Smooth muscle cell (in vitro differentiated cells): Measurements from ENCODE around the gene SVIL. TPM values are rescaled to one million over a fixed set of nuclear protein-coding genes. Genes with fewer than 3 reads are reported as not detected.
A peak's percentile ranks its signal among the peaks of the same experiment; 100 is the strongest.
"Not testable (repeated sequence)": the region's sequence is repeated elsewhere in the genome, so short reads cannot be mapped to it uniquely, and the experiment has no call there.

Experiments used
- DNase-seq: peaks from one replicate; lab custom pipeline; 2025; ENCODE audit not compliant: unreplicated experiment; lab: John Stamatoyannopoulos, UW
- H2AFZ ChIP-seq: fragments of 200-600 bp; sonication (generic); 2 replicates; pipeline ENCODE4 v1.6.0; 2016; ENCODE audit warnings: antibody characterized with exemption, low read depth, mild to moderate bottlenecking
- H3F3A ChIP-seq: fragments of 200-600 bp; sonication (generic); 2 replicates; pipeline ENCODE4 v1.6.0; 2017; ENCODE audit warnings: antibody characterized with exemption, low read depth
- H3K27ac ChIP-seq: fragments of 200-600 bp; sonication (generic); 2 replicates; pipeline ENCODE4 v1.5.1; 2016; ENCODE audit warnings: low read depth, mild to moderate bottlenecking
- H3K27me3 ChIP-seq: fragments of 200-600 bp; sonication (generic); 2 replicates; pipeline ENCODE4 v1.6.1; 2016; ENCODE audit warnings: low read depth, mild to moderate bottlenecking
- H3K36me3 ChIP-seq: fragments of 200-600 bp; sonication (generic); 2 replicates; pipeline ENCODE4 v1.5.1; 2016; ENCODE audit warnings: low read depth
- H3K4me1 ChIP-seq: fragments of 200-600 bp; sonication (generic); 2 replicates; pipeline ENCODE4 v1.5.1; 2016; ENCODE audit warnings: low read depth
- H3K4me2 ChIP-seq: fragments of 200-600 bp; sonication (generic); 2 replicates; pipeline ENCODE4 v1.6.0; 2016; ENCODE audit warnings: mild to moderate bottlenecking
- H3K4me3 ChIP-seq: fragments of 200-600 bp; sonication (generic); 2 replicates; pipeline ENCODE4 v1.5.1; 2016; ENCODE audit warnings: mild to moderate bottlenecking
- H3K79me2 ChIP-seq: fragments of 200-600 bp; sonication (generic); 2 replicates; pipeline ENCODE4 v1.6.0; 2016; ENCODE audit warnings: low read depth, mild to moderate bottlenecking
- H3K9ac ChIP-seq: fragments of 200-600 bp; sonication (generic); 2 replicates; pipeline ENCODE4 v1.6.0; 2016; ENCODE audit warnings: low read depth
- H3K9me3 ChIP-seq: fragments of 200-600 bp; sonication (generic); replicated peaks from 2 replicates; pipeline ENCODE4 v1.5.1; 2016; ENCODE audit warnings: low read depth
- H4K20me1 ChIP-seq: fragments of 200-600 bp; sonication (generic); 2 replicates; pipeline ENCODE4 v1.6.0; 2016; ENCODE audit warnings: low read depth
- WGBS: methylation state at CpG from one replicate; pipeline ENCODE4 v1.1.7; 2016; ENCODE audit warnings: low lambda C conversion rate; 5-methylcytosine and 5-hydroxymethylcytosine counted together
- polyA plus RNA-seq: library from polyadenylated mRNA; unstranded; fragments of >200 nt; fragmentation: Nextera tagmentation; extraction: Ambion mirVana; gene quantifications from 2 replicates; pipeline ENCODE4 v1.2.1, GENCODE V29; 2016
- total RNA-seq: library from RNA; depleted of rRNA; stranded (reverse); fragments of >200 nt; gene quantifications from 2 replicates; pipeline ENCODE4 v1.2.3, GENCODE V29; 2014
- TF ChIP-seq, protein P1 (sequence below): fragments of 200-600 bp; sonication (generic); IDR thresholded peaks from 2 replicates; pipeline ENCODE4 v1.5.1; 2017; ENCODE audit warnings: borderline replicate concordance, mild to moderate bottlenecking, antibody characterized with exemption; ENCODE audit not compliant: insufficient read depth, poor library complexity, severe bottlenecking

SVIL gene
- total and polyA plus RNA-seq, 2 experiments from 2014 or later: 32.5 to 33.0 TPM

GRCh38 chr10:29583674-29584073 is 51.1 kb downstream of the SVIL start:
- peaks cover 5% of the 10 kb centered on the region for H3F3A ChIP-seq
- no peak overlapping the region for H3K4me2 ChIP-seq
- H4K20me1 ChIP-seq: peaks cover 48% of the 10 kb centered on the region
- no peak overlapping the region for H3K4me3 ChIP-seq
- H3K27me3 ChIP-seq: no peaks in the 10 kb centered on the region
- no peaks in the 10 kb centered on the region for H3K36me3 ChIP-seq
- WGBS: 77% methylated on average over 9 of the region's 9 CpGs
- no peaks in the 10 kb centered on the region for H3K9me3 ChIP-seq
- no peak for DNase-seq
- H3K9ac ChIP-seq: no peak overlapping the region
- H2AFZ ChIP-seq: no peak overlapping the region
- TF ChIP-seq, protein P1, sequence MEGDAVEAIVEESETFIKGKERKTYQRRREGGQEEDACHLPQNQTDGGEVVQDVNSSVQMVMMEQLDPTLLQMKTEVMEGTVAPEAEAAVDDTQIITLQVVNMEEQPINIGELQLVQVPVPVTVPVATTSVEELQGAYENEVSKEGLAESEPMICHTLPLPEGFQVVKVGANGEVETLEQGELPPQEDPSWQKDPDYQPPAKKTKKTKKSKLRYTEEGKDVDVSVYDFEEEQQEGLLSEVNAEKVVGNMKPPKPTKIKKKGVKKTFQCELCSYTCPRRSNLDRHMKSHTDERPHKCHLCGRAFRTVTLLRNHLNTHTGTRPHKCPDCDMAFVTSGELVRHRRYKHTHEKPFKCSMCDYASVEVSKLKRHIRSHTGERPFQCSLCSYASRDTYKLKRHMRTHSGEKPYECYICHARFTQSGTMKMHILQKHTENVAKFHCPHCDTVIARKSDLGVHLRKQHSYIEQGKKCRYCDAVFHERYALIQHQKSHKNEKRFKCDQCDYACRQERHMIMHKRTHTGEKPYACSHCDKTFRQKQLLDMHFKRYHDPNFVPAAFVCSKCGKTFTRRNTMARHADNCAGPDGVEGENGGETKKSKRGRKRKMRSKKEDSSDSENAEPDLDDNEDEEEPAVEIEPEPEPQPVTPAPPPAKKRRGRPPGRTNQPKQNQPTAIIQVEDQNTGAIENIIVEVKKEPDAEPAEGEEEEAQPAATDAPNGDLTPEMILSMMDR: no peak
- peak overlapping the region; percentile 66 for H3K27ac ChIP-seq
- H3K79me2 ChIP-seq: peaks cover 13% of the 10 kb centered on the region
- peaks cover 9% of the 10 kb centered on the region for H3K4me1 ChIP-seq

- H3K27me3 ChIP-seq, DNase-seq, H3K36me3 ChIP-seq, H3K4me1 ChIP-seq, H3K9me3 ChIP-seq, H3F3A ChIP-seq, H3K4me3 ChIP-seq, H3K9ac ChIP-seq, H2AFZ ChIP-seq: not testable (repeated sequence)
- H4K20me1 ChIP-seq: peaks cover 44% of the 10 kb centered on the region
- 42% methylated on average over 5 of the region's 5 CpGs for WGBS
- H3K79me2 ChIP-seq: peaks cover 18% of the 10 kb centered on the region
- H3K4me2 ChIP-seq: peak overlapping the region; percentile 48
- H3K27ac ChIP-seq: peak overlapping the region; percentile 66
These were observed 52.0 kb downstream of the SVIL start for GRCh38 chr10:29582769-29583168.

GRCh38 chr10:29579455-29579970 is 55.3 kb downstream of the SVIL start:
- no peak overlapping the region for H2AFZ ChIP-seq
- no peak overlapping the region for H3K4me3 ChIP-seq
- no peak overlapping the region for H3K27ac ChIP-seq
- H3K9me3 ChIP-seq: no peaks in the 10 kb centered on the region
- no peaks in the 10 kb centered on the region for H3K27me3 ChIP-seq
- H3K9ac ChIP-seq: no peak overlapping the region
- no peak for DNase-seq
- peaks cover 23% of the 10 kb centered on the region for H4K20me1 ChIP-seq
- H3F3A ChIP-seq: no peaks in the 10 kb centered on the region
- H3K79me2 ChIP-seq: peaks cover 21% of the 10 kb centered on the region
- 97% methylated on average over 12 of the region's 12 CpGs for whole genome bisulfite sequencing
- TF ChIP-seq, protein P1: no peak
- H3K4me2 ChIP-seq: no peak overlapping the region
- no peaks in the 10 kb centered on the region for H3K36me3 ChIP-seq
- peaks cover 7% of the 10 kb centered on the region for H3K4me1 ChIP-seq

DNA sequence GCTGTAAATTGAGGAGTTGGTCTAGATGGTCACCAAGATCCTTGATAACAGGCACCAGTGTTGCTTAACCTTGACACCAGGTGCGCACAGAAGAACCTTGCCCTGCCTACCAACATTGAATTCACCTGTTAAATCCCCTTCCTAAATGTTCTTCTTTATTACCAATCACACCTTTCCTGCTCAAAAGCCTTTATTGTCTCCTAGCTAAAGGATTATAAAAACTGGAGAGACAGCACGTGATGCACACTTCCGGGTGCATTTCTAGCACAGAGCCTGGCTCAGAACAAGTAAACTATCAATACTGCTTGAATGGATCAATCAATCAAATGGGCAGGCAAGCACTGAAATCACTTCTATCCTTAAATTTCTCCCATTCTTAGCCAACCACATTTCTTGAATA is 56.3 kb downstream of the SVIL start:
- Histone ChIP-seq H4K20me1 (peaks cover 14% of the 10 kb centered on the region), H3K9me3 (no peaks in the 10 kb centered on the region), H3K27me3 (no peaks in the 10 kb centered on the region), H3K4me2 (no peak overlapping the region), H3K79me2 (peaks cover 22% of the 10 kb centered on the region), H3K27ac (no peak overlapping the region), H3K36me3 (no peaks in the 10 kb centered on the region), H3K9ac (no peak overlapping the region), H3F3A (no peaks in the 10 kb centered on the region), H3K4me1 (peaks cover 7% of the 10 kb centered on the region), H3K4me3 (no peak overlapping the region), H2AFZ (no peak overlapping the region)
- TF ChIP-seq, protein P1: no peak
- no peak for DNase-seq
- WGBS: 97% methylated on average over 3 of the region's 3 CpGs
